ENCODE results near the gene FALEC.

- TF ChIP-seq CTCF (conservative IDR thresholded peaks at IDR 0.05; ENCODE audit: low read depth, low read length) (no peak), EZH2 (IDR thresholded peaks at IDR 0.05; ENCODE audit: borderline replicate concordance, low read depth, low read length, poor library complexity, severe bottlenecking) (no peak)
These were observed 46.3 kb upstream of the FALEC start for GRCh38 chr1:150469291-150469690.
